AG20443 (cell line): ENCODE measurements around the gene GABRB1.
A peak's percentile ranks its signal among the peaks of the same experiment; 100 is the strongest.

ENCODE experiments used
- DNase-seq: peaks from one replicate; pipeline ENCODE4 v3.0.0; 2012; ENCODE audit warnings: low spot score, mixed read lengths

The GABRB1 gene

DNA sequence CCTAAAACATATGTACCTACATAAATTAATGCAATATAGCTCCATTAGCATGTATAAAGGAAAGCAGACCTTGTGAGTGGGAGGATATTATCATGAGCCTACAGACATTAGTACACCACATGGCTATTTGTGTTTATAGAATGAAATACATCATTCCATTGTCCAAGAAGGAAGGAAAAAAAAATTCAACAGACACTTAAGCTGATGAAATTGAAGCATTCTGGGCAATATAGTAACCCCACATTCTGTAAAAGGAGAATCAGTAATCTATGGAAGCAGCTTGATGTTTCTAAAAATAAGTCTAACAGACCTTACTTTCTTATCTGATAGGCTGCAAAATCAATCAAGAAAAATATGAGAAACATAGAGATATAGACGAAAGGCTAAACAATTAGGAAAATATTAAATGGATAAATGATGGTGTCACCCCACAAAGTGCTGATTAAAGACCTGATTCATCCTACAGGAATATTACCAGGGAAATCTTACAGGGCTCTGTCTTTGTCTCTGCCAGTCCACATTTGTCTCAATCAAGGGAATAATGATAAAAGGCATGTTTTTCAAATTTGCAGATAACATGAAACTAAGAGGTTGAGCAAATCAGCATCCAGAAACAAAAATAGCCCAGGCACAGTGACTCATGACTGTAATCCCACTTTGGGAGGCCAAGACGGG, 355.3 kb downstream of the GABRB1 start:
- DNase-seq = no peak

DNA sequence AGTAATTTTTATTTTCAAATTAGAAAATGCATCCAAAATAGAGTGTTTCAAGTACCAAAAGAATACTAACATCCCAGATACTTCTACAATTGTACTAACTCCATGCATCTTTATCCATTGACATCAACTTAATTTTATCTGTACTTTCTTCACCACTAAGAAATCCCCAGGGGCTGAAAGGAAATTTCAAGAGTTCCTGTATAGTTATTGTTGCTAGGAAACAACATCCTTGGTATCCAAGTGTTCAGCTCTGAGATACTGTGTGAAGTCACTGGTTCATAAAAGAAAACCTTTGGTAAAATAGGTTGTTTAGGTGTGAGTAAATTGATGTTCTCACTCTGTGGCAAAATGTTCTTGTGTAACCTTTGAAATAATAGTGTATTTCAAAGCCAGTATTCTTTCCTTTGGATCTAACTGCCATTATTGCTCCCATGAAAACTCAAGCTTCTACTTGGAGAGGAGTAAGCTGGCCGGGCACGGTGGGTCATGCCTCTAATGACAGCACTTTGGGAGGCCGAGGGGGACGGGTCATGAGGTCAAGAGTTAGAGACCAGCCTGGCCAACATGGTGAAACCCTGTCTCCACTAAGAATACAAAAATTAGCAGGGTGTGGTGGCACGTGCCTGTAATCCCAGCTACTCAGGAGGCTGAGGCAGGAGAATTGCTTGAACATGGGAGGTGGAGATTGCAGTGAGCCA, 359.2 kb downstream of the GABRB1 start:
- no peak for DNase-seq

DNA sequence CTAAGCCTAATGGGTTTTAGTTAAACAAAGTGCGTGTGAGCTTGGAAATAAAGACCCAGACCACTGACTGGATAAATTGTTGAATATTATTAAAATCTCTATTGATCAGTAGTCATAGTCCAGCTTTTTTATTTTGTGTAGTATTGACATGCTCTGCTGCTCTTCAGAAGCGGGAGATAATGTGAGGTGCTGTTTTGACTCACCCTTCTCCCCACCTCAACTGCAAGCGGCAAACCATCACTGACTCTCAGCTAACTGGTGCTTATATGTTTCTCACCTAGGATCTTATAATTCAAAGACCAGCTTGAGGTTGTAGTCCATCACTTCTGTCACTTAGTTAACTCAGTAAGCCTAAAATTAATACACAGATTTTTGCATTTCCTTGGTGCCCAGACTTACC, 359.9 kb downstream of the GABRB1 start:
- DNase-seq = no peak

DNA sequence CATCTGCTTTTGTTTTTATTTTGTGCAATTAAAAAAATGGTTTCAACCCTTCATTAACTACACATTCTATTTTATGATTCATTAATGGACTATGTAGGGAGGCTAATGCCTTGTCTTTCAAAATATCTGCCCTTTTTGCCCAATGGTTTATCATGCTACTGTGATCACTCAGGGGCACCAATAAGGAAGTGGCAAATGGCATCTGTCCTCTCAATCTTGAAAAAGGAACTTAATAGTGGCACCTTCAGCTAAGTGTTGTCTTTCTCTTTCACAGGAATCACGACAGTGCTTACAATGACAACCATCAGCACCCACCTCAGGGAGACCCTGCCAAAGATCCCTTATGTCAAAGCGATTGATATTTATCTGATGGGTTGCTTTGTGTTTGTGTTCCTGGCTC, 375.0 kb downstream of the GABRB1 start:
- no peak for DNase-seq

DNA sequence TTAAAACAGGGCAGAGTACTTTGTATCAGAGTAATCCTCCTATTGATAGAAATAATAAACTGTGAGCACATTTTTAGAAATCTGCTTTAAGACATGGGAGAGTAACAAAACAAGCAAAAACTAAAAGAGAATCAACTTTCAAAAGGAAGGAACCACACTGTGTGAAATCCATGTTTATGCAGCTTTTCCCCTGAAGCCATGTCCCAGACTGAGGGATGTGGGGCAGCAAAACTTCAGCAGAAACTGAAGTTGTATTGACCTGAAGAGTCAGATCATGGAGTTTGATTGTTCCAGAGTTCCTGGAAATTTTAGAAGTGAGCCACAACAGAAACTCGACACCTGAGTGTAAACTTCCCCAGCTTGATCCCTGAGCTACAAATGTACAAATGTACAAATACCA, 378.9 kb downstream of the GABRB1 start:
- DNase-seq = no peak

DNA sequence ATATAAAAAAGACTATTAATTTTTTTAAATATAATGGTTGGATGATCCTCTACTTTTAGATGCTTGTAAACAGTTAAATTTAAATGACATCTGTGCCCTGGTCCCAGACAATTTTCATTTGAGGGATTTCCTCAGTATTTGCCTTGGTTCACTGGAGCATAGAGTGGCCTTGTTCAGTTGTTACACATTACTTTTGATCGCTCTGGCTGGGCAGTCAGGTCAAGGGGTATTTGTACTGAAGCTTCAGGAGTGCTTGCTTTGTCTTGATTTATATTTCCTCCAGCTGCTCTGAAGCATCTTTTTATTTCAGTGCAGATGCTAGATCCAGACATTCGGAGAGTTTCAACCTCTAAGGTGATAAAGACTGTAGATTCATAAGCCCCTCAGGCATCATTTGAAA, 382.2 kb downstream of the GABRB1 start:
- no peak for DNase-seq

DNA sequence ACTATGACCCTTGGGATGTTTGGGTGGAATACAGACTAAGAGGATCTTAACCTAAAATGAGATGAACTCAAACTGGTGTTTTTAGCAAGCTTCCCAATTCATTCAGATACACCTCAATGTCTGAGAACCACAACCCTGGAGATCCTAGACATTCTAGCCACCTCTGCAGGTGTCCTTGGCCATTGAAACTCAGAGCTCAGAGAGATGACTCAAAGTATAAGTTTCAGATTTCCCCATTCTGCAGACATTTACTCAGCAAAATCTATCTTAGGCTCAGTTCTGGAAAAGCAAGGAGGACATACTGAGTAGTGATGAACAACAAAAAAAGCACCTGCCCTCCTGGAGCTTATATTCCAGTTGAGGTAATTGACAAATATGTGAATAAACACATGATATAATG, 384.4 kb downstream of the GABRB1 start:
- DNase-seq = no peak

DNA sequence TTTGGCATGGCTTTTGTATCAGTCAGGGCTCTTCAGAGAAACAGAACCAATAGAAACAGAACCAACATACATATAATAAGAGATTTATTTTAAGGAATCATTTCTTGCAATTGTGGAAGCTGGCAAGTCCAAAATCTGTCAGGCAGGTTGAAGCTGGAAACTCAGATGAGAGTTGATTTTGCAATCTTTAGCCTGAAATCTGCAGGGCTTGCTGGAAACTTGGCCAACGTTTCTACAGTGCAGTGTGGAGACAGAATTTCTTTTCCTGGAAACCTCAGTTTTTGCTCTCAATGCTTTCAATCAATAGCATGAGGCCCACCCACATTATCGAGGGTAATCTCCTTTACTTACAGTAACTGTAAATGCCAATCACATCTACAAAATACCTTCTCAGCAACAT, 386.8 kb downstream of the GABRB1 start:
- DNase-seq = no peak

DNA sequence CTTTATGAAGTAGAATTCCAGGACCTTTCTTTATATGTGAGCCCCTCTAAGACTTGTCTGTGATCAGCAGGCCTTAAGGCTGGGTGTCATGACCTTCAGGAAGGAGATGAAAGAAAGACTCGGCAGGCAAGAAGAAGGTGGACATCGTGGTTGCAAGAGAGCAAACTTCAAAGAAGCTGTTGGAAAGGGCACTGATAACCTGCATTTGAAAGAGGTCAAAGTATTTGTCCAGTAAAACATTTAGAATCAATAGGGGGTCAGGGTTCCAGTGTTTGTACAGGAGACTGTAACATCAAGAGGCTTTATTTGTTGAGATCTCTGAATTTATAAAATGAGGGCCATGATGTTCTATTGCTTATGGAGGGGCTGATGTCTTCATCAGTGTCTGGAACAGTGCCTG, 387.9 kb downstream of the GABRB1 start:
- DNase-seq = no peak

DNA sequence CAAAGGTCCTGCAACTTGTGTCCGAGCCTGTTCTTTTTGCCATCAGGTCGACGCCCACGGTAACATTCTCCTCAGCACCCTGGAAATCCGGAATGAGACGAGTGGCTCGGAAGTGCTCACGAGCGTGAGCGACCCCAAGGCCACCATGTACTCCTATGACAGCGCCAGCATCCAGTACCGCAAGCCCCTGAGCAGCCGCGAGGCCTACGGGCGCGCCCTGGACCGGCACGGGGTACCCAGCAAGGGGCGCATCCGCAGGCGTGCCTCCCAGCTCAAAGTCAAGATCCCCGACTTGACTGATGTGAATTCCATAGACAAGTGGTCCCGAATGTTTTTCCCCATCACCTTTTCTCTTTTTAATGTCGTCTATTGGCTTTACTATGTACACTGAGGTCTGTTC, 394.3 kb downstream of the GABRB1 start:
- DNase-seq = no peak

DNA sequence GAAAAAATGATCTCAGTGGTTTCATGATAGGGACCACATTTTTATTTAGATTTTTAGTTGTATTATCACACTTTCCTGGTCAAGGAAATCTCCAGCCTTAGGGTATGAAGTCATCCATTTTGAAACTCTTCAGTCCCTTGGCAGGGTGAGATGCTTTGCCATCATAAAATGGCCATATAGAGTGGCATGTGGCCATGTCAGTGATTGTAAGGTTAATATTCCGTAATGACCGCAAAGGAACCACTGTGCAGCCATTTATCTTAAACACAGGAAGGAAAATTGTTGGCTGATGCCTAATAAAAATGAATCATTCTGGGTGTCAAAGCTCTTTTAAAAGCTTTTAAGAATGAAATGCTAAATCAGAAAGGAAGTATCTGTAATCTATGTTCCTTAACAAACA, 396.6 kb downstream of the GABRB1 start:
- DNase-seq = no peak

DNA sequence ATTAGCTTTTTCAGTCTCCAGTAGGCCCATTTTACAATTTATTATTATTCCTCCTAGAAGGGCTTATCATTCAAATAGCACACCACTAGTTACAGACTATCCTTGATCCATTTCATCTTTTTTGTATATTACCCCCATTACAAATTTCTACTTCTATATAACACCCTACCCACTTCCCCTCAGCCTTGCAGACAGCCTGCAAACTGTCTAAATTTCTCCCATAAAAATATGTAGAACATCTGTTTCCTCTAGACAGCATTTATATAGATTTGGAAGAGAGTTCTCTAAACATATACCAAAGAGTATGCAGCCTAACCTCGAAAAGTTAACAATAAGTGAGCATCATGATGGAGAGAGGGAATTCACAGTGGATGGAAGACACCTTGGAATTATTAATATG, 401.4 kb downstream of the GABRB1 start:
- DNase-seq = no peak

DNA sequence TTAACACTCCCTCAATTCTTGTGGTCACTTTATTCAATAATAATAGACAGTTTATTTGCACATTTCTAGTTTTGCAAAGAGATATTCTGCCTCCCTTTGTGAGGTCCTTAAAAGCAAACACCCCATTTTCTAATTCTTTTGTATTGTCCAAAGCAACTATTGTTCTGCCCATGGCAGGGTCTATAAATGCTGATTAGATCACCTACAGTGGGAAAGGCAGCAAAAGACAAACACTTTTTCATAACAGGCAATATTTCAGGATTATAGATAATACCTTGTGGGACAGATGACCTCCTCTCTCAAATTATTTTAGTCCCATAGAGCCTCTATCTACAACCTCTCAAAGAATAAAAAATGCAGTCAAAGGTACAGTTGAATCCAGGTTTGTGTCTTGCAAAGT, 403.6 kb downstream of the GABRB1 start:
- no peak for DNase-seq

DNA sequence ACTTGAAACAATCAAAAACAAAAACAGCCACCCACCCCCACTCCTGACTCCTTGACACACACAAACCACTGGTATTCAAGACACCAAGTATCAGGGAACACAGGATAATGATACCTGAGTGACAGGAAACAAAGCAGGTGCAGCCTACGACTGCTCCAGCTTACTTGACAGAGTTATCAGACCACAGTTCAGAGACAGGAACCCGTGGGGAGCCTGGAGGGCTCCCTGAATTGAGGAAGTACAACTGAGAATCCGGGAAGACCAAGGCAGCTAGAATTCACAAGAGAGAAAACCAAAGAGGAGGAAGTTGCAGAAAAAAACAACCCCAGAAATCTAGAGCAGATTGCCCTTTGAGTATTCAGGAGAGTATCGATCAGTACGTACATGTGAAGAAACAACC, 411.6 kb downstream of the GABRB1 start:
- no peak for DNase-seq

DNA sequence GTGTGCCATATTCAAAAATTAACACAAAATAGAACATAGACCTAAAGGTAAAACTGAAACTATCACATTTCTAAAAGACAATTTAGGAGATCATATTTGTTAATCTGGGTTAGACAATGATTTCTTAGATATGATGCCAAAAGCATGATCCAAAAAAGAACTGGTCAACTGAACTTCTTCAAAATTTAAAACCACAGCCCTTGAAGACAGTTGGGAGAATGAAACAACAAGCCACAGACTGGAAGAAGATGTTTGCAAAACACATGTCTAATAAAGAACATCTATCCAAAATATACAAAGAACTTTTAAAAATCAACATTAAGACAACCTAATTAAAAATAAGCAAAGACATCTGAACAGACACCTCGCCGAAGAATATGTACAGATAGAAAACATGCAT, 412.7 kb downstream of the GABRB1 start:
- no peak for DNase-seq

DNA sequence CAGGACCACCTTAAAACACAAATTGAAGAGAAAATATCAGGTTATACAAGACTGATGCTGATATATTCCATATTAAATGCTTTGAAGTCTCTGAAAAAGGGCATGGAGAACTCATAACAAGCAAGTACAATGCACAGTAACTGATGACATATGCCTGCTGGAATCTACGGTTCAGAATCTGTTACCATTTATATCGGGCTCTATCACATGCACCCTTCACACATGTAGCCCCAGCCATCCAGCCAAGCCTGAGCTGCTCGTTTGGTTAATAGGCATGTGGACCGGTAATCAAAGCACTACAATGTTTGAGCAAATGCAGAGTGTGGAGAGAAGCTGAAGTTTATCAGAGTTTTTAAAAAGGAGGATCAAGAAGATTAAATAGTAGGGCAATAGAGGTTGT, 420.3 kb downstream of the GABRB1 start:
- DNase-seq = peak; percentile 40

DNA sequence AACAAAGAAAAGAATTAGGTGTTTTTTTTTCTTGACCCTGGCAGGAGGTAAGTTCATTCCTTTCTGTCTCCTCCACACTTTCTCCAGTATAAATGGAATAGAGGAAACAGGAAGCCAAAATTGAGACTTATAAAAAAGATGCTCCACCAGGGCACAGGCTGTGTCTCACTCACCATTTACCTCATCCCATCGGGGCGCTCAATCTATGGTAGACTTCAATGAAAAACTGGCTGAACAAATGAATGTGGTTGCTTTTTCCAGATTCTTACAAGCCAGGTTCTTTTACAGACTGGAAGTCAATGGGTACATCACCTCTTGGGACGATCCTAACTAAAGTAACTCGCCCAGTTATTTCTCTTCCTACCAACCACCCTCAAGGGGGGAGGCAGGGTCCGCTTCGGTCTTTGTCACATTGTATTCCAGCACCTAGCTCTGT, 431.4 kb downstream of the GABRB1 start:
- DNase-seq = peak; percentile 11

DNA sequence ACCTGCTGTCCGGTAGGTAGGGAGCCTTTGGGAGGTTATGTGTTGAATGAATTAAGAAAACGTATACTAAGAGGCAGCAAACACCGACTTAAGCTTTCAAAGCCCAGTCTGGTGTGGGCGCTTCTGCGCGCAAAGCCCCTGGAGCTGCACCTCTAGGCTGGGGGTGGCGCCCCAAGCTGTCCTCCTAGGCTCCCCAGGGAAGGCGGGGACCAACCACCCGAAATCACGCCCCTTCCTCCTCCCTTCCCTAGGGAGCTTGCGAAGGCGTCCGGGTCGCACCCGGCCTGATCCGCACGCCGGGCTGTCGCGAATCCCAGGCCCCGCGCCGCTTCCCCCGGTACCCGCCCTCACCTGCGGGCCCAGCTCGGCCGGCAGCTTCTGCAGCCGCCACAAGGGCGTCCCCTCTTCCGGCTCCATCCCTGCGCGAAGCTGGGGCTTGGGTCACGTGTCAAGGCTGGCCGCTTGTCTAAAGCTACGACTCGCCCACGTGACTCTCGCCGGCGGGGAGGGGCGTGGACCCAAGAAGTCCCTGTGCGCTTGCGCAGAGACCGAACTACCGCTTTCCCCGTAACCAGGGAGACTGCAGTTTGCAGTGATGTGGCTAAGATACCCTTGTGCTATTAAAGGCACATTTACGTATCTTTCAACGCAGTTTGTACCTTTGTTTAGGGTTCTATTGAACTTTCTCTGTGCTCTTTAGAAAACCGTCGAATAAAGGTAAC, 432.0 kb downstream of the GABRB1 start, which contains the start of gene COMMD8:
Gene COMMD8, minus strand, starts transcription at position 468 of the 722 bp plus-strand sequence. Its CDS starts 51 bp downstream, at position 417.
- DNase-seq = peak; percentile 99

DNA sequence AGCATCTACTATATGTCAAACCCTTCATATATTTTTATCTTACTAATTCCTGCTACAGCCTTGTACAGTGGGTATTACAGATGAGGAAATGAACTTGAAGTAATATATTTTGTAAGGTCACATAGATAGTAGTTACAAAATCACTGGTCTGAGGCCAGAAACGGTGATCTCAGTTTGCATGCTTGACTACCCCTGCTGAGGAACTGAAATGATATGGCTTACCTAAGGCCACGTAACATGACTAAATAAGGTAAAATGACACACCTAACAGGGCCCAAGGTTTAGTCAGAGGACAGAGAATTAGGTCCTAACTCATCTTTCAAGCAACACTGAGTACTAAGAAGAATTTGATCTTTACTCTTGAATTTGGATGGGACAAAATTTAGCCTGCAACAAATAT, 433.6 kb downstream of the GABRB1 start:
- no peak for DNase-seq

DNA sequence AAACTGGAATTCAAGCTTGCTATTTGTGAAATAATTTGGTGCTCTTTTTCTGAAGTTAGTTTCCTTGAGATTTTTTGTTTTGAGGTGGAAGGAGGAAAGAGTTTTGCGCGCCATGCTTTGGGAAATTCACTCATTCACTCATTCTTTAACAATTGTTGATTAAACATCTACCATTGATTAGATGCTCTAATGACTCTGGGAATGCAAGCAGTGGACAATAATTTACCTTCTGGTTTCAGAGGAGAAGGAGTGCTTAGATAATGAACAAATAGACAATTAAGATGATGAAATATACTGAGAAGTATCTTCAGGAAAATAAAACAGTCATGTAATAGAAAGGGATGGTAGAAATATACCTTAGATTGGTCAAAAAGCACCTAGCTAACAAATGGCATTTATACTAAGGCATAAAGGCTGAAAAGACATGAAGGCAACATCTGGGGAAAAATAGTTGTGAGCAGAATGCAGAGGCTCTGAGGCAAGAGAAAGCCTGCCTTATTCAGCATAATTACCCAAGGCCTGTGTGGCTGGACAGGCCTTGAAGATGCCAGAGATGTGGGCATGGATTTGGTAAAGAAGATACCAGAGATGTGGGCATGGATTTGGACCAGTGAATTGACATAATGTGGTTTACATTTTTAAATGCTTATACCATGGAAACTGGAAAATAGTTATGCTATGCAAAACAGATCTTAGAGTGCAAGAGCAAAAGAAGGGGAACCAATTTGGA, 434.9 kb downstream of the GABRB1 start:
- DNase-seq = no peak

DNA sequence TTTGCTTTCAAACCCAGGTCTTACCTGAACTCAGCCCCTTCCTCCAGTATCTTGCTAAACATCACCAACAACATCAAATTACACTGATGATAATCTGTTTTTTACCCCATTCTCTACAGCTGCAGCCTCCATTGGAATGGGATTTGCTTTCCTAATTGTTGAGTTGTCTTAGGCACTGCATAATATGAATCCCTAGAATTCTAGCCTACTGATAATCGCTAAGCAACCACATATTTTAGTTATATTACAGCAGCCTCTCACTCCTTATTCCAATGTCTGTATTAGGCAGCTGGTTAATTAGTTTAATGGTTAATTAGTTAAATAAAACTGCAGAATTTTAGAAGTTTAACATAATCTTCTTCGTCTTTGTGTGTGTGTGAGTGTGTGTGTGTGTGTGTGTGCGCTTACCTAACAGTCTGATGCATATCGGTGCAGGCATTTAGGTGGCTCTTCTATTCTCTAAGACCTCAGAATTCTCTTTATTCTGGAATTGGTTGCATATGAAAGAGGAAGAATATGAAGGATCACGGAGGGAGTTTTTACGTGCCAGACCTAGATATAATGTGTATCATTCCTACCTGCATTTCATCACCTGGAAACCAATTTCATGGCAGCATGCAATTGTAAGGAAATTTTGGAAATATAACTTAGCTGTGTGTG, 437.5 kb downstream of the GABRB1 start:
- DNase-seq = peak; percentile 31

DNA sequence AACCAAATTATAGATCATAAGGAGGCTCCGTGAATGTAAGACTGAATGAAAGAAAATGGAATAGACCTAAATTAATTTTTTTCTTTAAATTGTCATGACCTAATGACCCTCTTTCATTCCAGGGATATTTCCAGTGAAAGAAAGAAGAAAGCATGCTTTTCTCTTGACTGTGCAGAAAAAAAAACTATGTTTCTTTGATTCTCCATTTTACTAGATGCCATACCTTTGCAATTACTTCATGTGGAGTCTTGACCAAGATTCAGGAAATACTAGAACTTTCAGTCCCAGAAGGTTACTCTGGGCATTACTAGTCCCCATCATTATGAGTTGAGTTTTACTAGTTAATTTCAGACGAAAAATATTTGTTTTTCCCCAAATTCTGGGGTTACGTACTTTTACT, 438.6 kb downstream of the GABRB1 start:
- peak; percentile 34 for DNase-seq
